Sigmoid colon (tissue), 7 donors: Measurements from ENCODE around the gene SPINK2. TPM values are rescaled to one million over a fixed set of nuclear protein-coding genes. Genes with fewer than 3 reads are reported as not detected.

Experiments used
- DNase-seq: peaks from one replicate; pipeline ENCODE4 v3.0.0-alpha.2; 2019
- H3K27ac ChIP-seq, 4 donors: fragments of 200-600 bp; sonication (generic); one replicate each; pipeline ENCODE4 v1.5.1; 2016 to 2019; ENCODE audit warnings: mild to moderate bottlenecking in 1 of 4
- H3K27me3 ChIP-seq, 3 donors: fragments of 200-600 bp; sonication (generic); one replicate each; pipeline ENCODE4 v1.5.1; 2019; ENCODE audit warnings: mild to moderate bottlenecking in 1 of 3
- H3K36me3 ChIP-seq, 4 donors: fragments of 200-600 bp; sonication (generic); one replicate each; pipeline ENCODE4 v1.5.1; 2016 to 2019
- H3K4me1 ChIP-seq, 4 donors: fragments of 200-600 bp; sonication (generic); one replicate each; pipeline ENCODE4 v1.5.1; 2017 to 2019
- H3K4me3 ChIP-seq, 4 donors: fragments of 200-600 bp; sonication (generic); one replicate each; pipeline ENCODE4 v1.5.1; 2017 to 2019; ENCODE audit warnings: mild to moderate bottlenecking in 2 of 4, moderate library complexity in 1 of 4
- H3K9me3 ChIP-seq, 4 donors: fragments of 200-600 bp in 3 of 4; sonication (generic) in 3 of 4; one replicate each; pipeline versions ENCODE4 v1.5.1 to v1.6.1; 2013 to 2019
- CTCF ChIP-seq, 4 experiments: fragments of 450-650 bp in 3 of 4; fragments of 200-600 bp in 1 of 4; IDR thresholded peaks; one replicate each; pipeline ENCODE4 v1.5.1; 2016 to 2019; ENCODE audit warnings: antibody characterized with exemption in 4 of 4, mild to moderate bottlenecking in 3 of 4, moderate library complexity in 2 of 4
- EP300 ChIP-seq, 4 donors: sonication (generic); formaldehyde crosslinking; IDR thresholded peaks; one replicate each; pipeline ENCODE4 v1.6.1; 2017; ENCODE audit warnings: antibody characterized with exemption in 4 of 4
- POLR2A ChIP-seq, 2 donors: fragments of 450-650 bp; IDR thresholded peaks; one replicate each; pipeline ENCODE4 v1.6.1; 2016; ENCODE audit warnings: antibody characterized with exemption in 2 of 2, mild to moderate bottlenecking in 2 of 2, moderate library complexity in 2 of 2
- POLR2AphosphoS5 ChIP-seq, 4 donors: sonication (generic); formaldehyde crosslinking; IDR thresholded peaks; one replicate each; pipeline ENCODE4 v1.6.1; 2017; ENCODE audit warnings: antibody characterized with exemption in 4 of 4
- WGBS, 2 donors: extraction: QIAGEN DNeasy Blood & Tissue Kit; methylation state at CpG; one replicate each; pipeline ENCODE4 v1.1.7; 2013; 5-methylcytosine and 5-hydroxymethylcytosine counted together
- intact Hi-C: fragments of 100-400 bp; cut with DNase I; formaldehyde crosslinking; loops from one replicate; pipeline ENCODE4 v1.15.1; 2023
- polyA plus RNA-seq, 3 donors: library from polyadenylated mRNA; stranded (reverse); fragments of 200-250 nt; gene quantifications; one replicate each; pipeline ENCODE4 v1.2.3, GENCODE V29; 2013
- total RNA-seq, 4 donors: library from RNA; depleted of rRNA; stranded (reverse); fragments of >200 nt; gene quantifications; one replicate each; pipeline ENCODE4 v1.1.0, GENCODE V29; 2016
- donor health status: healthy with polysubstance abuse.
- donor health status: Bipolar disorder and iron deficiency.
- donor health status: healthy.

Gene SPINK2
- total and polyA plus RNA-seq, 7 donors = 0.99 to 4.6 TPM; not detected in 5

- no peaks in the 10 kb centered on the region for H3K9me3 ChIP-seq
These were observed 30.8 kb downstream of the SPINK2 start for GRCh38 chr4:56790691-56791091.

GRCh38 chr4:56788081-56788480, 33.4 kb downstream of the SPINK2 start:
- Histone ChIP-seq H3K4me1 (peaks cover 0 to 16% (median 15%) of the 10 kb centered on the region in 4 donors), H3K9me3 (no peaks in the 10 kb centered on the region), H3K27me3 (no peaks in the 10 kb centered on the region), H3K27ac (peak overlapping the region in 3 of 4 donors; percentile 67 to 75 (median 70)), H3K4me3 (no peak overlapping the region), H3K36me3 (no peaks in the 10 kb centered on the region)
- DNase-seq = no peak
- WGBS, 2 donors = 51 to 79% methylated on average over 7 of the region's 7 CpGs
- intact Hi-C loops = no loop called here
- TF ChIP-seq POLR2AphosphoS5 (IDR thresholded peaks at IDR 0.05) (no peak), POLR2A (IDR thresholded peaks at IDR 0.05) (no peak), EP300 (IDR thresholded peaks at IDR 0.05) (no peak)

More at GRCh38 chr4:56790691-56791091, 30.8 kb downstream of the SPINK2 start:
- H3K36me3 ChIP-seq = no peaks in the 10 kb centered on the region
- H3K4me1 ChIP-seq = peaks cover 0 to 16% (median 15%) of the 10 kb centered on the region in 4 donors
- intact Hi-C loops = no loop called here
- no peak overlapping the region for H3K27ac ChIP-seq
- TF ChIP-seq EP300 (IDR thresholded peaks at IDR 0.05) (no peak), POLR2AphosphoS5 (IDR thresholded peaks at IDR 0.05) (no peak), POLR2A (IDR thresholded peaks at IDR 0.05) (no peak), CTCF (IDR thresholded peaks at IDR 0.05) (no peak)
- DNase-seq = no peak
- H3K4me3 ChIP-seq = no peak overlapping the region
- 64 to 70% methylated on average over 1 of the region's 1 CpG for WGBS, 2 donors
- no peaks in the 10 kb centered on the region for H3K27me3 ChIP-seq

- WGBS, 2 donors = 9 to 55% methylated on average over 6 of the region's 6 CpGs
- no peak for TF ChIP-seq CTCF (IDR thresholded peaks at IDR 0.05)
- peak in 1 of 4 donors; percentile 8 for TF ChIP-seq POLR2AphosphoS5 (IDR thresholded peaks at IDR 0.05)
- no peak for TF ChIP-seq EP300 (IDR thresholded peaks at IDR 0.05)
- DNase-seq = peak; percentile 68
- Histone ChIP-seq H3K27ac (peak overlapping the region; percentile 6 to 75 (median 68)), H3K9me3 (no peaks in the 10 kb centered on the region), H3K36me3 (no peaks in the 10 kb centered on the region), H3K27me3 (no peaks in the 10 kb centered on the region), H3K4me3 (no peak overlapping the region), H3K4me1 (peaks cover 0 to 16% (median 15%) of the 10 kb centered on the region in 4 donors)
- intact Hi-C loops = no loop called here
These were observed 34.1 kb downstream of the SPINK2 start for GRCh38 chr4:56787380-56787779.

- H3K27ac ChIP-seq = peak overlapping the region; percentile 6 to 75 (median 68)
- DNase-seq = peak; percentile 88
- no peaks in the 10 kb centered on the region for H3K9me3 ChIP-seq
These were observed 34.5 kb downstream of the SPINK2 start for GRCh38 chr4:56786955-56787354.

GRCh38 chr4:56783986-56784385, 37.5 kb downstream of the SPINK2 start:
- H3K27me3 ChIP-seq = no peaks in the 10 kb centered on the region
- TF ChIP-seq EP300 (IDR thresholded peaks at IDR 0.05) (no peak), CTCF (IDR thresholded peaks at IDR 0.05) (no peak), POLR2AphosphoS5 (IDR thresholded peaks at IDR 0.05) (no peak), POLR2A (IDR thresholded peaks at IDR 0.05) (no peak)
- no peak for DNase-seq
- H3K9me3 ChIP-seq = no peaks in the 10 kb centered on the region
- peaks cover 0 to 16% (median 15%) of the 10 kb centered on the region in 4 donors for H3K4me1 ChIP-seq
- no peak overlapping the region for H3K27ac ChIP-seq
- WGBS, 2 donors = 65 to 72% methylated on average over 5 of the region's 5 CpGs
- intact Hi-C loops = no loop called here
- no peak overlapping the region for H3K4me3 ChIP-seq
- no peaks in the 10 kb centered on the region for H3K36me3 ChIP-seq

More at GRCh38 chr4:56786955-56787354, 34.5 kb downstream of the SPINK2 start:
- Histone ChIP-seq H3K36me3 (no peaks in the 10 kb centered on the region), H3K27me3 (no peaks in the 10 kb centered on the region), H3K4me1 (peaks cover 0 to 16% (median 15%) of the 10 kb centered on the region in 4 donors), H3K4me3 (no peak overlapping the region)
- 14 to 52% methylated on average over 9 of the region's 9 CpGs for WGBS, 2 donors
- TF ChIP-seq POLR2AphosphoS5 (IDR thresholded peaks at IDR 0.05) (no peak), POLR2A (IDR thresholded peaks at IDR 0.05) (no peak), EP300 (IDR thresholded peaks at IDR 0.05) (no peak), CTCF (IDR thresholded peaks at IDR 0.05) (no peak)
- intact Hi-C loops = no loop called here
